ENCODE measurements around the gene ABL1. TPM values are rescaled to one million over a fixed set of nuclear protein-coding genes. Genes with fewer than 3 reads are reported as not detected.

ABL1 gene
- total and polyA plus RNA-seq, 2 of the 13 experiments (the other 11 are each of a cell fraction or from before 2014, with no cell fraction given), result 10.8 to 20.4 TPM

GRCh38 chr9:130834371-130835336 lies at the start of gene ABL1 (continued):
- TF ChIP-seq ZNF614 (CRISPR knock-in tag; IDR thresholded peaks at IDR 0.05; ENCODE audit: borderline replicate concordance) (0 out of 2 replicates have a peak, but pooled peaks have one; percentile 21), MLLT10 (CRISPR knock-in tag; IDR thresholded peaks at IDR 0.05) (no peak), CBX1 (IDR thresholded peaks at IDR 0.05; ENCODE audit: low read depth) (peak; percentile 26), RBFOX2 (IDR thresholded peaks at IDR 0.05; ENCODE audit: low read depth, low read length) (peak; percentile 75), FOSL2 (CRISPR knock-in tag; IDR thresholded peaks at IDR 0.05) (0 out of 2 replicates have a peak, but pooled peaks have one; percentile 33), ZFP36L2 (CRISPR knock-in tag; IDR thresholded peaks at IDR 0.05) (0 out of 2 replicates have a peak, but pooled peaks have one; percentile 28), ZNF205 (CRISPR knock-in tag; IDR thresholded peaks at IDR 0.05) (0 out of 2 replicates have a peak, but pooled peaks have one; percentile 56), PRDM4 (CRISPR knock-in tag; IDR thresholded peaks at IDR 0.05; ENCODE audit: borderline replicate concordance) (0 out of 2 replicates have a peak, but pooled peaks have one; percentile 60), TSC22D2 (CRISPR knock-in tag; IDR thresholded peaks at IDR 0.05; ENCODE audit: borderline replicate concordance) (peak; percentile 66; the same call in 1 of the 2 replicates), NFKB2 (CRISPR knock-in tag; IDR thresholded peaks at IDR 0.05; ENCODE audit: borderline replicate concordance) (peak; percentile 77; the same call in 1 of the 2 replicates), ZNF292 (CRISPR knock-in tag; IDR thresholded peaks at IDR 0.05; ENCODE audit: borderline replicate concordance, low read depth) (peak; percentile 60; the same call in 1 of the 2 replicates), ARID2 (CRISPR knock-in tag; IDR thresholded peaks at IDR 0.05; ENCODE audit: borderline replicate concordance) (no peak), ZBTB42 (CRISPR knock-in tag; IDR thresholded peaks at IDR 0.05) (no peak), PHF8 (CRISPR knock-in tag; IDR thresholded peaks at IDR 0.05) (peak; percentile 88), KDM3A (CRISPR knock-in tag; IDR thresholded peaks at IDR 0.05; ENCODE audit: low read depth) (peak; percentile 29; the same call in 1 of the 2 replicates), FOXJ3 (CRISPR knock-in tag; IDR thresholded peaks at IDR 0.05; ENCODE audit: borderline replicate concordance) (peak; percentile 21; the same call in 1 of the 2 replicates), MIER2 (CRISPR knock-in tag; IDR thresholded peaks at IDR 0.05) (no peak), HNRNPH1 (optimal IDR thresholded peaks at IDR 0.05; ENCODE audit: low read depth, low read length) (no peak), TFE3 (CRISPR knock-in tag; IDR thresholded peaks at IDR 0.05) (0 out of 2 replicates have a peak, but pooled peaks have one; percentile 34), ZFP90 (CRISPR knock-in tag; IDR thresholded peaks at IDR 0.05; ENCODE audit: borderline replicate concordance) (peak; percentile 50; the same call in 1 of the 2 replicates), ZNF446 (CRISPR knock-in tag; IDR thresholded peaks at IDR 0.05) (no peak; the same call in 1 of the 2 replicates), ZNF556 (CRISPR knock-in tag; IDR thresholded peaks at IDR 0.05; ENCODE audit: borderline replicate concordance) (0 out of 2 replicates have a peak, but pooled peaks have one; percentile 46), GABPA (IDR thresholded peaks at IDR 0.05; ENCODE audit: low read depth, low read length) (no peak), GABPA (CRISPR knock-in tag; IDR thresholded peaks at IDR 0.05; ENCODE audit: low read depth) (no peak), HDAC6 (IDR thresholded peaks at IDR 0.05; ENCODE audit: low read depth, low read length) (no peak), ZNF501 (CRISPR knock-in tag; IDR thresholded peaks at IDR 0.05) (peak; percentile 48; the same call in 1 of the 2 replicates)
- TF ChIP-seq, protein P1, sequence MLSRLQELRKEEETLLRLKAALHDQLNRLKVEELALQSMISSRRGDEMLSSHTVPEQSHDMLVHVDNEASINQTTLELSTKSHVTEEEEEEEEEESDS (CRISPR knock-in tag; IDR thresholded peaks at IDR 0.05; ENCODE audit: borderline replicate concordance), result no peak

All from HepG2 (cell line).